T-helper 2 cell treated with Interferon-gamma antibody and Interleukin-4, amounts not matched to agents 5 μg/mL and 100 μg/mL, for 36 hours (primary cell): Measurements from ENCODE around the gene RPS2.

Experiments
- DNase-seq: peaks from one replicate; pipeline ENCODE4 v3.0.0; 2021; ENCODE audit warnings: low spot score
- H3K27ac Mint-ChIP-seq: one replicate; pipeline ENCODE4 v1.8.0; 2021; ENCODE audit warnings: mild to moderate bottlenecking, mixed read lengths
- H3K27me3 Mint-ChIP-seq: one replicate; pipeline ENCODE4 v1.8.0; 2021; ENCODE audit warnings: low read depth, mixed read lengths
- H3K36me3 Mint-ChIP-seq: one replicate; pipeline ENCODE4 v1.8.0; 2021; ENCODE audit warnings: low read depth, mixed read lengths
- H3K4me1 Mint-ChIP-seq: one replicate; pipeline ENCODE4 v1.8.0; 2021; ENCODE audit warnings: low read depth, mixed read lengths
- H3K4me3 Mint-ChIP-seq: one replicate; pipeline ENCODE4 v1.8.0; 2022; ENCODE audit warnings: mild to moderate bottlenecking, moderate library complexity, mixed read lengths
- H3K9me3 Mint-ChIP-seq: one replicate; pipeline ENCODE4 v1.8.0; 2021; ENCODE audit warnings: mixed read lengths

Gene RPS2

GRCh38 chr16:2003231-2003826, 38.7 kb upstream of the RPS2 start:
- Mint-ChIP-seq H3K27ac (no peak overlapping the region), H3K4me1 (peaks cover 21% of the 10 kb centered on the region), H3K36me3 (peaks cover 16% of the 10 kb centered on the region), H3K27me3 (no peaks in the 10 kb centered on the region), H3K4me3 (no peak overlapping the region), H3K9me3 (no peaks in the 10 kb centered on the region)
- DNase-seq = no peak

- H3K36me3 Mint-ChIP-seq = peaks cover 17% of the 10 kb centered on the region
- H3K9me3 Mint-ChIP-seq = no peaks in the 10 kb centered on the region
- H3K27ac Mint-ChIP-seq = no peak overlapping the region
- H3K4me1 Mint-ChIP-seq = peaks cover 14% of the 10 kb centered on the region
- no peak for DNase-seq
- no peak overlapping the region for H3K4me3 Mint-ChIP-seq
- no peaks in the 10 kb centered on the region for H3K27me3 Mint-ChIP-seq
Observed at GRCh38 chr16:2002406-2003230, 38.0 kb upstream of the RPS2 start.

- H3K36me3 Mint-ChIP-seq = peaks cover 19% of the 10 kb centered on the region
- H3K27ac Mint-ChIP-seq = no peak overlapping the region
- H3K27me3 Mint-ChIP-seq = no peaks in the 10 kb centered on the region
- peaks cover 9% of the 10 kb centered on the region for H3K4me1 Mint-ChIP-seq
- DNase-seq = no peak
- no peak overlapping the region for H3K4me3 Mint-ChIP-seq
- no peaks in the 10 kb centered on the region for H3K9me3 Mint-ChIP-seq
Observed at GRCh38 chr16:2001456-2002355, 37.1 kb upstream of the RPS2 start.

GRCh38 chr16:2001035-2001434, 36.4 kb upstream of the RPS2 start:
- Mint-ChIP-seq H3K4me1 (peaks cover 6% of the 10 kb centered on the region), H3K27ac (no peak overlapping the region), H3K36me3 (peaks cover 16% of the 10 kb centered on the region), H3K4me3 (no peak overlapping the region), H3K9me3 (no peaks in the 10 kb centered on the region), H3K27me3 (no peaks in the 10 kb centered on the region)
- no peak for DNase-seq

- Mint-ChIP-seq H3K4me3 (no peak overlapping the region), H3K9me3 (no peaks in the 10 kb centered on the region), H3K4me1 (peaks cover 6% of the 10 kb centered on the region), H3K36me3 (peaks cover 17% of the 10 kb centered on the region), H3K27ac (no peak overlapping the region), H3K27me3 (no peaks in the 10 kb centered on the region)
- no peak for DNase-seq
Observed at GRCh38 chr16:1999866-2000514, 35.4 kb upstream of the RPS2 start.

GRCh38 chr16:1998852-1999801, 34.5 kb upstream of the RPS2 start:
- no peaks in the 10 kb centered on the region for H3K9me3 Mint-ChIP-seq
- peaks cover 17% of the 10 kb centered on the region for H3K36me3 Mint-ChIP-seq
- H3K27me3 Mint-ChIP-seq = no peaks in the 10 kb centered on the region
- no peak overlapping the region for H3K4me3 Mint-ChIP-seq
- peaks cover 3% of the 10 kb centered on the region for H3K4me1 Mint-ChIP-seq
- H3K27ac Mint-ChIP-seq = no peak overlapping the region
- no peak for DNase-seq

- no peak for DNase-seq
- Mint-ChIP-seq H3K36me3 (peaks cover 17% of the 10 kb centered on the region), H3K4me1 (no peaks in the 10 kb centered on the region), H3K27me3 (no peaks in the 10 kb centered on the region), H3K9me3 (no peaks in the 10 kb centered on the region), H3K4me3 (no peak overlapping the region), H3K27ac (no peak overlapping the region)
Observed at GRCh38 chr16:1998360-1998835, 33.8 kb upstream of the RPS2 start.

GRCh38 chr16:1997494-1998359, 33.1 kb upstream of the RPS2 start:
- Mint-ChIP-seq H3K36me3 (peaks cover 17% of the 10 kb centered on the region), H3K4me3 (no peak overlapping the region), H3K9me3 (no peaks in the 10 kb centered on the region), H3K27me3 (no peaks in the 10 kb centered on the region), H3K27ac (no peak overlapping the region), H3K4me1 (no peaks in the 10 kb centered on the region)
- DNase-seq = no peak

- H3K4me3 Mint-ChIP-seq = no peak overlapping the region
- H3K36me3 Mint-ChIP-seq = peaks cover 7% of the 10 kb centered on the region
- peak overlapping the region; percentile 32 for H3K27ac Mint-ChIP-seq
- H3K9me3 Mint-ChIP-seq = no peaks in the 10 kb centered on the region
- peaks cover 9% of the 10 kb centered on the region for H3K4me1 Mint-ChIP-seq
- peaks cover 8% of the 10 kb centered on the region for H3K27me3 Mint-ChIP-seq
- DNase-seq = peak; percentile 27
Observed at GRCh38 chr16:1993731-1994131, 29.1 kb upstream of the RPS2 start.

GRCh38 chr16:1992704-1993317, 28.2 kb upstream of the RPS2 start:
- H3K9me3 Mint-ChIP-seq = no peaks in the 10 kb centered on the region
- H3K4me1 Mint-ChIP-seq = peaks cover 9% of the 10 kb centered on the region
- peaks cover 5% of the 10 kb centered on the region for H3K36me3 Mint-ChIP-seq
- DNase-seq = no peak
- H3K27me3 Mint-ChIP-seq = peaks cover 11% of the 10 kb centered on the region
- no peak overlapping the region for H3K27ac Mint-ChIP-seq
- H3K4me3 Mint-ChIP-seq = no peak overlapping the region

GRCh38 chr16:1991948-1992703, 27.5 kb upstream of the RPS2 start:
- Mint-ChIP-seq H3K27ac (peak overlapping the region; percentile 69), H3K9me3 (no peaks in the 10 kb centered on the region), H3K4me1 (peaks cover 9% of the 10 kb centered on the region), H3K27me3 (peaks cover 11% of the 10 kb centered on the region), H3K4me3 (peak overlapping the region; percentile 76), H3K36me3 (peaks cover 3% of the 10 kb centered on the region)
- peak; percentile 92 for DNase-seq
